HS-27A (cell line): Measurements from ENCODE around the gene KCNQ2.

ENCODE experiments used
- DNase-seq: peaks from one replicate; pipeline ENCODE4 v3.0.0-alpha.2; 2012; ENCODE audit warnings: low read depth, missing footprints

KCNQ2 gene

DNA sequence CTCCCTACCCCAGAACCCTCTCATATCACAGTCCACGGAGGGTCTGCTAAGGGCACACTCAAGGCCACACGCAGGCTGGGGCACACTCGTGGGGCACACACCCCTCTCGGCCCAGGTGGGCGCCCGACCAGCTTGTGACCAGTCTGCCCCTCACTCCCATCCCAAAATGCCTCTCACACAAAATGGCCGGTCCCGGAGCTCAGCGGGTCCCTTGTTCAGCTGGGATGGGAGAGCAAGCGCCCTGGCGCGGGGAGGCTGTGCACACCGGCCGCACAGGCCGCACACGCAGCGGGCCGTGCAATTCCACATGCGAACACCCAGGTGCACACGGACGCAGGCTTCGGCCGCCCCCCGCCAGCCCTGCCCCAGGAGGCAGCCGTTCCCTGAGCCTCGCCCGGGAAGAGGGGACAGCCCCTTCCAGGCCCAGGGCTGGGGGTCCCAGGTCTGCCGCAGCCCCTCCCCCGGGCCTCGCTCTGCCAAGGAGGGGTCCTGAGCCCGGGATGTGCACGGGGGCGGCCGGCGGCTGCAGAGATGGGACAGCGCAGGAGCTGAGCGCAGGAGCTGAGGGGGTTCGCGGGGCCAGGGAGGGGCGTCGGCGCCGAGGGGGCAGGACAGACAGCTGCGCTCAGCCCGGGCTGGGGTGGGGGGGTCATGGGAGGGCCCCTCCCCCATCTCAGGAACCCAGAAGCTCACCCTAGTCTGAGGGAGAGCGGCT lies 1.3 kb downstream of the KCNQ2 start:
- DNase-seq: no peak

DNA sequence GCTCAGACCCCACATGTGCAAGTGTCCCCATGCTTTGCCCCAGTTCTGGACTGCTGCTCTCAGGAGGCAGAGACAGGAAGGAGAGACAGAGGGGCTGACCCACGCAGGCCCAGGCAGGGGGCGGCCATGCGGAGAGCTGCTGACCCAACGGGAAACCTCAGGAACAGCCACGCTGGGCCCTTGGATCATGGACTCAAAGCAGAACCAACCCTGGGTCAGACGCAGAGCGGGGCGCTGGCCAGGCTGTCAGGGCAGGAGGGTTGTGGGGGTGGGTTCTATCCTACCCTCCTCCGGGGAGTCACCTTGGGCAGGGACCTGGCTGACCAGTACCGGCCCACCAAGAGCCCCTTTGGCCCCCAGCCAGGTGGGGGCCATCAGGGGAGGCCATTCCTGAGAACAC lies 2.0 kb downstream of the KCNQ2 start:
- no peak for DNase-seq

DNA sequence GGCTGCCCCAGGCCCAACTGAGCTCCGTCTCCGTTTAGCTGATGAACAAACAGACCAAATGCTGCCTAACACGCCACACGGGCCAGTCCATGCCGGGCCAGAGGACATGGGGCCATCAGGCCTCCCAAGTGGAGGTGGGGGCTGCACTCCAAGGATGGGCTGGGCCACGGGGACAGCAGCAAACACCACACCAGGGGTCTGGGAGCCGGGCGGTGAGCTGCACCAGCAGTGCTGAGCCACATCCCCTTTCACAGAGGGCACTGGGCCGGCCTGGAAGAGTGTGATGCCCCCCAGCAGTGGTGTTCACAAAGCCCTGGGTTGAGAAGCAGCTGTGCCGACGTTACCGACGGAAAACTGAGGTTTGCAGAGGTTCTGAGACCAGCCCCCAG lies 2.7 kb downstream of the KCNQ2 start:
- no peak for DNase-seq

DNA sequence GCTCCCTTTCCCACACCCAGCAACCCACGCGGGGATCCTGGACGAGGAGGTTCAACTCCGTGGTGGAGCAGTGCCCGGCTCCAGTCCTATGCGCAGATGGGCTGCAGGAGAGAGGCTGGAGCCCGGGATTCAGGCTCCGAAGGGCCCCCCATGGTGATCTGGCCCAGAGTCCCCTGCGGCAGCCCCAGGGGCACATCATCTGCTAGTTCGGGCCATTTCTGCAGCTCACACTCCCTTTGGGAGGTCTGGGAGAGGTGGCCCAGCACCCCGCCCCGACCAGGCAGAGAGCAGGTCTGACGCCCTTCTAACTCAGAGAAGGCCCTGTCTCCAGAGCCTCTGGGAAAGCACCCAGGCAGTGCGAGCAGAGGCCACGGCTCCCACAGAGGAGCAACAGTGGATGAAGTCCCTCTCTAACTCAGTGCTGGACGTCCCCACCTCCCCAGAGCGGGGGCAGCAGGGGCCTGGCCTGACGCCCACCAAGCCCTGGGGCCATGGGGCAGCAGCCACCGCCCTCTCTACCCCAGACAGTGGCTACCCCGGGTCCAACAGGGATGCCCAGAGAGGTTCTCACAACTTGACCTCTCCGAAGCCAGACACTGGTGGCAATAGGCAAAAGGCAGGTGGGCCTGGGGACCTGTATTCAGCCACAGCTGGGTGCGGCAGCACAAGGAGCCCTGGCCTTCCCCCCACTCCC lies 3.3 kb downstream of the KCNQ2 start:
- DNase-seq: no peak

DNA sequence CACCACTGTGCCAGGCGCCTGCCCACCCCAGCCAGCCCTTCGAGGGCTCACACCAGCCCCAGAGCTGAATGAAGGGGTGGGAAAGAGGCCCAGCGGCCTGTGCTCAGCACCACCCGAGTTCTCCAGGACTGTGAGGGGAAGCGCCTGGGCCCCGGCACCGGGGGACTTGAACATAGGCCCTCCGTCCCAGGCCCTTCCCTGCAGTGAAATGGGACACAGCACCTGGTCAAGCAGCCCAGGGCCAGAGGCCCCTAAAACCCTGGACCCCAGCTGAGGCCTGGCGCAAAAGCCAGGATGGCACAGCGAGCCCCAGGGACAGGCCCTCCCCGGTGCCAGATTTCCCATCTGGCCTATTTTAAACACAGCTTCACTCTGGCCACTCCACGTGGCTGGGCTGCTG lies 4.0 kb downstream of the KCNQ2 start:
- DNase-seq: no peak

DNA sequence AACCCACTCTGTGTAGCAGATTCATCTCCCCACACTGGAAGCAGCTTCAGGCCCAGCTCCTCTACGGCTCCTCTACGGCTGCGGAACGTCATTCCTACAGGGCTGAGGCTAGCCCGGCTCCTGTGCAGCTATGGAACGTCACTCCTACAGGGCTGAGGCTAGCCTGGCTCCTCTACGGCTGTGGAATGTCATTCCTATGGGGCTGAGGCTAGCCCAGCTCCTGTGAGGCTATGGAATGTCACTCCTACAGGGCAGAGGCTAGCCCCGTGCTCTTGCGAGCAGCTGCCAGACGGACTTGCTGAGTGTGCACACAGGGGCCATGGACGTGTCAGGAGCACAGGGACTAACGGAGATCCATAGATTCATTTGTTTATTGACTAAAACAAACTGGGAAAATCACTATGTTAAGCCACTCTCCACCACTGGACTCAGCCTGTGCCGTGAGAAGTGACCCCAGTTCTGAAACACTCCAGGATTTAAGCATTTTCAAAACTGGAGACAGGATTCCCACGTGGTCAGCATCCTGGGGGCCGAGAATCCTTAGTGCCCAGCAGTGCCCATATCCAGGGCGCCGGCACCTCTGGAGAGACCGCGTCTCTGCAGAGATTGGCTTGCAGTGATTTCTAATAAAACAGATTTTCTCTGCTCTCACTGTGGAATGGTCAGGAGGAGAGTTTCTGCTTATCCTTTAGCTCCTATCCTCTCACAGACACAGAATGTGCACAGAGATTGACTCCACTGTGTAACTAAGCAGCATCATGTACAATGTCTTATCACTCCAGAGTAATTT lies 5.0 kb downstream of the KCNQ2 start:
- no peak for DNase-seq

DNA sequence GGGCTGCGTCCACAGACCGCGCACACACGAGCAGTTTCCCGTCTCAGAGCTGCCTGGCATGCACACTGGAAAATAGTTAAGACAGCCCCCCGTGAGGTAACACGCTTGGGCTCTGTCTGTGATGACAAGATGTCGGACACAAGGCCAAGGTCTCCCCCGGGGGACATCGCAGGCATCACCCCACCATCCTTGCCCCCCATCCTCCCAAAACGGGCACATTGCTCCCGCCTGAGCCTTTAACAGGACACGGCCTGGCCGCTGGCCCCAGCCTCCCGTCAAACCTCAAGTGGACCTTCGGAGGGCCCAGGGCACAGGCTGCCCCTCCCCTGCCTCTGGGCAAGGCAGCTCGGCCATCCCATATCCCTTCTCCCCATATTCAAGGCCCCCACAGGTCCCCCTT lies 5.6 kb downstream of the KCNQ2 start:
- DNase-seq: no peak

DNA sequence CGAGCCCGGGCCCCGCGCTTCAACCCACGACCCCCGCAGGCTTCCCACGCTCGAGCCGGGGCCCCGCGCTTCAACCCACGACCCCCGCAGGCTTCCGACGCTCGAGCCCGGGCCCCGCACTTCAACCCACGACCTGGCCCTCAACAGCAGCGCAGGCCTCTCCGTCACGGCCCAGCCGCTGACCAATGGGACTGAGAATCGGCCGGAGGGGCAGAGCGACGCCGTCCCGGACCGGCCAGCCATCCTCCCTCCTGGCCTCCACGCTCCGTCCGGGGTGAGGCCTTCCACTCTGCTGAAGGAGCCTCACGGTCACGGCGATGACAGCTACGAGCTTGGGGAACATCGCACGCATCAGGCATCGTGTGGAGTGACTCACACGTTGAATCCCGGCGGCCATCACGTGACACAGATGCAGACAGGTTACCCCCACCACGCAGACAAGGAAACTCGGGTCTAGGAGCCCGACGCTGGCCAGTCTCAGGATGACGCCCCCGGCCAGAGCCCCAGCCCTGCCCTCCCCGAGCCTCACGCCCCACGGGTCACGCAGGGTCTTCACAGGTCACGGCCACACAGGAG lies 6.1 kb downstream of the KCNQ2 start:
- DNase-seq: no peak

DNA sequence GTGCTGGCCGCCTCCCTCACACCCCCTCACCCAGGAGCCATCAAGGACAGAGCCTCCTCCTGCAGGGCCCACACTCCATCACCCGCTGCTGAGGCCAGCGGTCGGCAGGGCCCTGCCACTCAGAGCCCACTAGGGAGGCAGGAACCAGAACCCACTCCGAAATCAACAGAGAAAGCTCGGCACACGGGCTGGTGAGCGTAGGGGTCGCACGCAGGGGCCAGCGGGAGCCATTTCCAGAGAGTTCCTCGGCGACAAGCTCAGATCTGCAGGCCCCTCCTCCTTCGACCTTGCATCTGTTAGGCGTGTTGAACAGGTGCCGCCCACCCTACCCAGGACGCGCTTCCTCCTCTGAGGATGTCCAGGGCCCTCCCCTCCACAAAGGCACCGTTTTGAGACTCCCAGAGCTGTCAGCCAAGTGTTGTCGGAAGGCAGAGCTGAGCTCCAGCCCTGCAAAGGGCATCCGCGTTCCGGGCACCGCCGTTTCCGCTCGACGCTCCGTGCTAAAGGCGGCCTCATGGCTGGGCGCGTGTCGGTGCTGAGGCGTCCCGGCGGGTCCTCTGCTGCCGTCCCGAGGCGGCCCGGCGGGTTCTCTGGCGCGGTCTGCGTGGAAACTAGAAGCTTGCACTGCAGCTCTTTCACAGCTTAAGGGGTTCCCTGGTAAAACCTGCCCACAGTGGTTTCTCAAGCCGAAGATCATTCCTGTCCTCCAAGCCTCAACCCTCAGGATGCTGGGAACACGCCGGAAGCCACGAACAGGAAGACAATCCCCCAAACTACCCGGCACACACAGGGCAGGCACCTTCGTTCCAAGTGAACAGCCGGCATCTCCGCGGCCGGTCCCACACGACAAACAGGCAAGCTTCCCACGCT lies 6.8 kb downstream of the KCNQ2 start:
- no peak for DNase-seq

DNA sequence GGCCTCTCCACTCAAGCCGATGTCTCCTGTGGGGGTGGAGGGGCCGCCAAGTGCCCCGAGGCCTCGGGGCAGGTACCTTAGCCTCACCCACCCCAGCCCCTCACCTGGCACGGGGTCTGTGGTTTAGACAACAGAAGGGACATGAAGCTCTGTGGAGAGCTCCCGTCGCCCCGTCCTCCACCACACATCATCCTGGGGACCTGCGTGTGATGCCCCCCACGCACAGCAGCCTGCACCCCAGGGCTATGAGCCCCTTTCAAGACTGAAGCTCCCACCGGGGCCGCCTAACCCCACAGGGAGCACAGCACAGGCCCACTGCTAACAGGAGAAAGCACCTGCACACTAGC lies 8.2 kb downstream of the KCNQ2 start:
- DNase-seq: no peak

DNA sequence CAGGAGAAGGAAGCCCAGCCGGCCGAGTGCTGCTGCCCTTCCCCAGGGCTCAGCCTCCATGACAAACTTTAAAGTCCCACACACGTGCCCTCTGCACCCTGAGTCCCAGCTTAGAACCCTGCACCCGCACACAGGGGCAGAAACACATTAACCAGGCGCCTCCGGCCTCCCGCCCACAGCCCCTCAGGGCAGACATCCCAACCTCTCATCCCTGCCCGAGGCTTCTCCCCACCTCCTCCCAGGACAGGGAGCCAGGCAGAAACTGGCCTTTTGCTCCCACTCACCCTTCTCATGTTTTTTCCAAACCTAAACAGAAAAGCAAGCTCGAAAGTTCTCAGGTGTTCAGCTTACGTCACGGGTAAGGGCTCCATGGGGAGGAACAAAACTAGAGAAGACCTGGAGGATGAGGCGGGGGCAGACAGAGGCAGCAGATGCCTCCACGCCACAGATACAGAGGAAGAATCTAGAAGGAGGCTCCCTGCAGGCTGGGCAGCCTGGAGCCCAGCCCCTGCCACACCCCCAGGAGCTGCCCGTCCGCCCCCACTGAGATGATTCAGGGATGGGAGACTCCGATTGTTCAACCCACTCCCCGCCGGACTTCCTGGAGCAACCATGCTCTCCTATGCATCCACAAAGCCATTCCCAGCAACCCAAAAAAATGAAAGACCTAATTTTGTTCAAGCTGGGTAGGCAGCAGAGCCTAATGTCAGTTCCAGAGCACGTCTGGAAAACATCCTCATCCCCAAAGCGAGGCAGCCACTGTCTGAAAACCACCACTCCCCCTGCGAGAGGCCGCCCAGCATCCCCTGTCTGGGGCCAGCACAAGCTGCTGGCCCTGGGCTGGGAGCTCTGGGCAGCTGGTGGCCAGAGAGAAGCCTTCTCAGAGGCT lies 8.8 kb downstream of the KCNQ2 start:
- no peak for DNase-seq

DNA sequence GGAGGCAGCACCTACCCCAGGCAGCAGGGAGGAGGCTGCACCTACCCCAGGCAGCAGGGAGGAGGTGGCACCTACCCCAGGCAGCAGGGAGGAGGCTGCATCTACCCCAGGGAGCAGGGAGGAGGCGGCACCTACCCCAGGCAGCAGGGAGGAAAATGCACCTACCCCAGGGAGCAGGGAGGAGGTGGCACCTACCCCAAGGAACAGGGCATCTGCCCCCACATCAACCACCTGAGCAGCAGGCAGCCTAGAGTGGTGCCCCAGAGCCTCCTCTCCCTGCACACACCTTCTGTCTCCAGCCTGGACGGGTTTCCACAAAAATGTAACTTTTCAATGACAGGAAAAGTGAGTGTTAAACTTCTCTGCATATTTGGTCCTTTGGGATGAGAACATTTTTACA lies 10.2 kb downstream of the KCNQ2 start:
- DNase-seq: no peak

DNA sequence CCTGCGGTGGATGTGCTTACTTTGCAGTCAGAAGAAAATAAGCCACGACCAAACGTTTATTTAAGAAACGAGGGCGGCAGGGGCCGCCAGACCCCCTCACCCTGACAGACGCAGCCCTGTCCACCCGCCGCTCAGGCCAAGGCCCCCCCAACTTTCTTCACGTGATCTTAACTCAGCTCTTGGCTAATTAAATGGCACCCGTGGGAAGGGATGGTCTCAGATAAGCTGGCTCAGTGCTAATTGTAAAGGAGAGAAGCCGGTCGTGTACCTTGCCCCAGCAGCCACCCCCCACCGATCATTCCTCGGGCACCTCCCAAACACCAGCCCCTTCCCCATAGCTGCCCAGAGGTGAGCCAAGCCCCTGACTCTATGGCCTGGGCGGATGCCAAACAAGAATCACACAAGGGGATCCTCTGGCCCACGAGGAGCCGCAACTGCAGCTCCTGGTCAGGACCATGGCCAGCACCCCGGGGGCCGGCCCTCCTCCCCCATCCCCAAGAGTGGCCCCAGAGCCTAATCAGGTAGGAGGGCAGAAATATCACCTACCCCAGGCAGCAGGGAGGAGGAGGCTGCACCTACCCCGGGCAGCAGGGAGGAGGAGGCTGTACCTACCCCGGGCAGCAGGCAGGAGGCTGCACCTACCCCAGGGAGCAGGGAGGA lies 11.2 kb downstream of the KCNQ2 start:
- DNase-seq: no peak

DNA sequence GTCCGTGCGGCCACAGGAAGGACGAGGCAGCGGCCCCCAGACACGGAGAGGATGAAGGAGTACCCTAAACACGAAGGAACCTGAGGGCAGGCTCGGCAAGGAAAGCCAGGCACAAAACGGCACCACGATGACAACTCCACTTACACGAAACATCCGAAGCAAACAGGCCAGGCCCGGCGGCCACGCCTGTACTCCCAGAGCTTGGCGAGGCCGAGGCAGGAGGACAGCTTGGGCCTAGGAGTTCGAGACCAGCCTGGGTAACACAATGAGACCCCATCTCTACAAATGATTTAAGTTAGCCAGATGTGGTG lies 13.4 kb downstream of the KCNQ2 start:
- DNase-seq: no peak

DNA sequence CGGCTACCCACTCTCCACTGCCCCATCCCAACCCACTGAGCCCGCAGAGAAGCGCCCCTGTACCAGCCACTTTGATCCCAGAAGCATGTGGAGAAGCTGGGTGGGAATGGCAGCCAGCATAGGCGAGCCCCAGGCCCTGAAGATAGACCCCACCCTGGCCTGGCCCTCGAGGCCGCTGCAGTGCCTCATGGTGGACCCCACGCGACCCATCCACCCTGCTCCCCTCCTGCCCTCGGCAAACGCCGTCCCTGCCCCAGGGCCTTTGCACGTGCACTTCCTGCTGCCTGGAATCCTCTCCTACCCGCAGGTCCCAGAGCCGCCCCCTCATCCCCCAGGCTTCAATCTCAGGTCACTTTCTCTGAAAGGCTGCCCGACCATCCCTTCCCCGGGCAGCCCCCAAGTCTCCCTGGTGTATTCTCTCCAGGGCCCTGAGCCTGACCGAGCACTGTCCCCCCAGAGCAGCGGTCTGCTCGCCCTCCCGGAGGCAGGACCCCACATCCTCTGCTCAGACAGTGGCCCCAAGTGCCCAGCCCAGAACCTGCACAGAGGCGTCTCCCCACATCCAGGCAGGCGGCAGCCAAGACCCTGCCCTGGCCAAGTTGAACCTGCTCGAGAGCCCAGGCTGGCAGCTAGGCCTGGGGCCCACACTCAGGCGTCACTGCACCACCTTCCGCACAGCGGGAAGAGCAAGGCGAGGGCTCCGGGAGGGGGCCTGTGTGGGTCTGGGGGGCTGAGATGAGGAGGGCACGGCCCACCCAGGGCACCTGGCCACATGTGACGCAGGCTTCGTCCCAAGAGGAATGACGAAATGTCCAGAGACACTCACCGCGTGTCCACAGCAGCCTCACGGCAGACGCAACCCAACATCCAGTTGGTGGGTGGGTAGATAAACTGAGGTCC lies 14.0 kb downstream of the KCNQ2 start:
- DNase-seq: no peak

DNA sequence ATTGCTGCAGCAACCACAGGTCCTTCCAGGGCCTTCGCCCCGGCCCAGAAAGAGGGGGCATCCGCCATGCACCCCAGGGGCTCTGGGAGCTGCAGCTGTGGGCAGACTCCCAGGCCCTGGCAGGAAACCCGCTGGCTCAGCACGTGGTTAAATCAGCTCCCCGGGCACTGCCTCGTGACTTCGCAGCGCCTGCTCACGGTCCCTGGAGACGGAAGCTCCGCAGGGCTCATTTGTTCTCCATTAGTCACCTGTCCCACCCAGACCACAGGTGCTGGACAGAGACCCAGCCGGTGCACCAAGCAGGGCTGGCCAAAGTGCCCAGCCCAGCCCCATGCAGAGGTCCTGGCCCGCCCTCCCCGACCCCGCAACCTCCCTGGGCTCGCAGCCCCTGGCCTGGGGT lies 14.7 kb downstream of the KCNQ2 start:
- DNase-seq: peak; percentile 22

DNA sequence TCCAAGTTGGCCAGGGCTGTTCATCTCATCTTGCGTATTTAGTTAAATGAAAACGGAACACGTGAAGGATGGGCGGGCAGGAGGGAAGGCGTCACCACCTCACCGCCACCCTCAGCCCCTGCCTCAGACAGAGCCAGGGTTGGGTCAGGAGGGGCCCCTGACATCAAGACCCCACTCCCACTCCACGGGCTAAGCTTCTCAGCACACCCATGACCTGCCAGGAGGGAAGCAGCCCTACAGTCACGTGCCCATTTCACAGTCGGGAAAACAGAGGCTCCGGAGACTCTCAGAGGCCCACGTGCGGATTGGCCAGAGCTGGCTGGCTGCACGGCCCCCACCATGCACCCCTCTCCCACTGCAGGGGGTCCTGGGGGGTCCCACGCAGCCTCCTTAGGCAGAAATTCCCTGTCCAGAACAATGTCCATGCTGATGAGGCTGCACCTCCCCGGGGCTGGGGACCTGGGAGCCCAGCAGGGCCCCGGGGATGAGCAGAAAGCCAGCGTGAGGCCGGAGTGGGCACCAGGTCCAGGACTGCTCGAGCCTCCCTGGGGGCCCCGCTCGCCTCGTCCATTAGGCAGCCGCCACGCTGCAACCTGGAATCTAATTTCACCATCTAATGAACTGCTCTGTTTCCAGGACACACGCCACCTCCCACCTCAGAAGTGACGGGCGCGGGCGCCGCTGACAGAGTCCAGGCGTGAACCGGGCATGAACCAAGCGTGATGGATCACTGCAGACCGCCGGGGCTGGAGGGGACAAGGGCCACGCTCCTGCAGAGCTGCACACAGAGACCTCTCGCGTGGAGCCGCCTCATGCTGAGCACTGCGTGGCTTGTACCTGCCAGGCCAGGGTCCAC lies 15.8 kb downstream of the KCNQ2 start:
- DNase-seq: no peak

DNA sequence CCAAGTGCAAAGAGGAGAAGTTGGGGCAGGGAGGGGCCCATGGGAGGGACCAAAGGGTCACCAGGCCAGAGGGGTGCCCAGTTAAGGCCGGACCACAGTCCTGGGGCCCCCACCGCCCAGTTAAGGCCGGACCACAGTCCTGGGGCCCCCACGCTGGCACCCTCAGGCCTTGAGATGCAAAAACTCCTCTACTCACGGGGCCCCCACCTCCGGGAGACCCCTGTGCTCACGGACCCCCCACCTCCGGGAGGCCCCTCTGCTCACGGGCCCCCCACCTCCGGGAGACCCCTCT lies 16.9 kb downstream of the KCNQ2 start:
- DNase-seq: no peak
